Fibroblast of villous mesenchyme (primary cell): ENCODE results near the gene FREM2. TPM values are rescaled to one million over a fixed set of nuclear protein-coding genes. Genes with fewer than 3 reads are reported as not detected.

Experiments used
- DNase-seq: peaks from one replicate; pipeline ENCODE4 v3.0.0-alpha.2; 2010; ENCODE audit warnings: low read depth
- H3K4me3 ChIP-seq: 2 replicates; pipeline ENCODE4 v1.5.1; 2011; ENCODE audit warnings: low read depth, mild to moderate bottlenecking, low read length
- CTCF ChIP-seq: IDR thresholded peaks from 2 replicates; pipeline ENCODE4 v1.5.1; 2012; ENCODE audit warnings: low read depth, mild to moderate bottlenecking, low read length; ENCODE audit not compliant: insufficient read depth
- total RNA-seq: library from RNA; depleted of rRNA; stranded (reverse); fragments of >200 nt; gene quantifications from 2 replicates; pipeline ENCODE4 v1.2.3, GENCODE V29; 2012

The FREM2 gene
- total RNA-seq, 1 donor, result not detected

- no peak for TF ChIP-seq CTCF
- DNase-seq, result no peak
- H3K4me3 ChIP-seq, result no peak overlapping the region
These were observed 132.2 kb downstream of the FREM2 start for GRCh38 chr13:38819053-38819452.

GRCh38 chr13:38819596-38819995 is 132.7 kb downstream of the FREM2 start:
- no peak for TF ChIP-seq CTCF
- H3K4me3 ChIP-seq, result no peak overlapping the region
- DNase-seq, result no peak

- TF ChIP-seq CTCF, result no peak
- no peak for DNase-seq
- H3K4me3 ChIP-seq, result no peak overlapping the region
These were observed 135.1 kb downstream of the FREM2 start for GRCh38 chr13:38821770-38822551.

GRCh38 chr13:38824342-38824741 is 137.5 kb downstream of the FREM2 start:
- no peak for TF ChIP-seq CTCF
- H3K4me3 ChIP-seq, result no peak overlapping the region
- no peak for DNase-seq

- no peak for DNase-seq
- H3K4me3 ChIP-seq, result no peak overlapping the region
- no peak for TF ChIP-seq CTCF
These were observed 139.4 kb downstream of the FREM2 start for GRCh38 chr13:38826182-38826813.

GRCh38 chr13:38830442-38831045 is 143.7 kb downstream of the FREM2 start:
- no peak for TF ChIP-seq CTCF
- DNase-seq, result no peak
- no peak overlapping the region for H3K4me3 ChIP-seq
